GM18873 (cell line): ENCODE measurements around the gene RFLNA.

Source experiments
- ATAC-seq: cut with Tn5 transposase; IDR thresholded peaks from one replicate; pipeline ENCODE4 v1.9.1; 2021; ENCODE audit warnings: mild to moderate bottlenecking, moderate library complexity, moderate number of reproducible peaks; ENCODE audit not compliant: unreplicated experiment, low FRiP score

RFLNA gene, protein sequence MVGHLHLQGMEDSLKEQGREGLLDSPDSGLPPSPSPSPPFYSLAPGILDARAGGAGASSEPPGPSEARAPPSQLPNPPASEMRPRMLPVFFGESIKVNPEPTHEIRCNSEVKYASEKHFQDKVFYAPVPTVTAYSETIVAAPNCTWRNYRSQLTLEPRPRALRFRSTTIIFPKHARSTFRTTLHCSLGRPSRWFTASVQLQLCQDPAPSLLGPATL

DNA sequence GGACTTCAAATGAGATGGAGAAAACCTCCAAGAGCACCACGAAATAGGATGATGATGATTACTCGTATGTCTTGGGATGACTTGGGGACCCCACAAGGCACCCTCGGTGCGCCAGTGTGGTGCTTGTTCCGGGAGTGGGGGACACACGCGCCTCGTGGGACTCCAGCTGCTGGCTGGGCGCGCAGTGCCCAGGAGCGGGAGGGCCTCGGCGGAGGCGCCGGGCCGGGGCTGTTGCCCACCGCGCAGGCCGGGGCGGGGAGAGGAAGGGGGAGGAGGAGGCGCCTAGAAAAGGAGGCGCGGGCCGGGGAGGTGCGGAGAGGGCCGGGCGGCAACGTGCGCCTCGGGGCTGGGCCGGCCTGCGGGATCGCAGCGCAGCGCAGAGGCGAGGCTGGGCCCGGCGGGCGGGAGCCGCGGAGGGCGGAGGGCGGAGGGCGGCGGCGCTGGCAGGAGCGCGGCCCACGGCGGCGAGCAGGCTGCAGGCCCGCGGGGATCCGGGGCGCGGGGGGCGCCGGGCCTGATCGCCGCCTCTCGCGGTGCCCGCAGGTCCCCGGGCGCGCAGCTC, at the start of gene RFLNA:
Gene RFLNA (plus strand): TSS at position 314 of the 562 bp plus-strand sequence. CDS start 337 bp downstream, outside the sequence.
- ATAC-seq = no peak

DNA sequence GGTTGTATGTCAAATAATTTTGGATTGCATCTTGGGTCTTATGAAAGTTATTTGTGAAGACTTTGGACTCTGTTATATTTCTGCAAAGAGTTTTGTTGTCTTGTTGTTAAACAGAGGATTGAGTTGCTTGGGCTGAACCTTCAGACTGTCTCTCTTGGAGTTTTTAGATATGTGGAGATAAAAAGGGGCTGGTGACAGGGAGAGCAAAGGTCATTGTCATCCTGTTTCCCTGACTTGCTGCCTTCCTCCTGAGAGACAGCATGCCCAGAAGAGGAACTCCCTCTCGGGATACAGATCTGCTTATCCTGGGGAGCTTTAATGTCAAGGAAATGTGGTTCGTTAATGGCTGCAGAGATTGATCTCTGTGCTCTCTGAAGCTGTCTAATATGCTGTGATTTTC, 47.6 kb upstream of the RFLNA start:
- ATAC-seq = no peak

DNA sequence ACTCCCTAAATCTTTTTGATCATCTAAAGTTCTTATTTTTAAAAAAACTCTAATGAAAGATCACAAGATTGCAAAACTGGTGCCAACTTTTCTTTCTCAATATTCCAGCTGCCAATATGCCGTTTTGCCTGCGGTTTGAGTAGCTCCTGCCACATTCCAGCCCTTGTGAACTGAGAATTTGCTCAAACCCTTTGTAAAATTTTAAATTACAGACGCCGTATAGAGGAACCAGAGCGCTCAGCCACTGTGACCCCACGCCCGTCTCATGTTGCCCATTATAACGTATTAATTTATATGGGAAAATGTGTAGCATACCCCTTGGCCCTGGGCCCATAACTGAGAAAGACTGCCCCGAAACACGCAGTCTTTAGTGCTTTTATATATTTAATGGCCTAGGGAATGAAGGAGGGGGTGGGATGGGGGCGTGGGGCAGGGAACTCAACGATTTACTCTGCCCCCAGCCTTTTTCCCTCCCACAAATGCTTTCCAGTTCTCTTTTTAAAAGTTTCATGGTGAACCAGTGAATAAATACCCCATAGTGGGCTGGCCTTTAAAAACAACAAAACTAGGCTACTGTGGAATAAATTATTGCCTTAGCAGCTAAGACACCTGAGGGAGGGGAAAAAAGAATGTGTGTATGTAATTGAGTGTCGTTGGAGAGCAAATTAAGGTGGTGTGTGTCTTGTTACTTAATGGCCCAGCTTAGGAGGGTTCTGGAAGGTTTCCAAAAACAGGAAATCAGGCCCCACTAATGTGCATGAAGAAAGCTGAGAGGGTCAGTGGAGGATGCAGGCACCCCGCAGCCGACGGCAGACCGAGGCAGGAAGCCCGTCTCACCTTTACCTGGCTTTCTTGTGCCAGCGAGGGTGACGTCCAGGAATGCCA, 45.7 kb upstream of the RFLNA start:
- ATAC-seq = no peak

DNA sequence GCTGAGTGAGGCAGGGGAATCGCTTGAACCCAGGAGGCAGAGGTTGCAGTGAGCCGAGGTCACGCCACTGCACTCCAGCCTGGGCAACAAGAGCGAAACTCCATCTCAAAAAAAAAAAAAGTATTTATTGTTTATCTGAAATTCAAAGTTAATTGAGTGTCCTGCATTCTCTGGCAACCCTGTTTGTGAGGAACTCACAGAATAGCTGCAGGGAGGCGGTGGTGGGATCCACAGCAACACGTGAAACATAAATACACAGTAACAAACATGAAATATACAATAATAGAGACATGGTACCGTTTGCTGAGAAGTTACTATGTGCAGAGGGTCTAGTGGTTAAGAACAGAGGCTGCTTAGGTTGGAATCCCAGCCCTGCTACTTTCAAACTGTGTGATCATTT, 43.7 kb upstream of the RFLNA start:
- ATAC-seq = no peak

DNA sequence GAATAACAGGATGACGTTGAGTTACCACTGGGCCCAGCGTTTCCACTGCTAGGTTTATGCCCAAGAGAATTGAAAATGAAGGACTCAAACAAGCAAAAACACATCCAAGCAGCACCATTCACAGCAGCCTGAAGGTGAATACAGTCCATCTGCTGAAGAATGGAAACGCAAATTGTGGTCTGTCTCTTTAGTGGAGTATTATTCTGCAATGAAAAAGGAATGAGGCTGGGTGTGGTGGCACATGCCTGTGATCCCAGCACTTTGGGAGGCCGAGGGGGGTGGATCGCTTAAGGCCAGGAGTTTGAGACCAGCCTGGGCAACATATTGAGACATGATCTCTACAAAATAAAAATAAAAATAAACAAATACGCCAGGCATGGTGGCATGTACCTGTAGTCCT, 41.9 kb upstream of the RFLNA start:
- no peak for ATAC-seq

DNA sequence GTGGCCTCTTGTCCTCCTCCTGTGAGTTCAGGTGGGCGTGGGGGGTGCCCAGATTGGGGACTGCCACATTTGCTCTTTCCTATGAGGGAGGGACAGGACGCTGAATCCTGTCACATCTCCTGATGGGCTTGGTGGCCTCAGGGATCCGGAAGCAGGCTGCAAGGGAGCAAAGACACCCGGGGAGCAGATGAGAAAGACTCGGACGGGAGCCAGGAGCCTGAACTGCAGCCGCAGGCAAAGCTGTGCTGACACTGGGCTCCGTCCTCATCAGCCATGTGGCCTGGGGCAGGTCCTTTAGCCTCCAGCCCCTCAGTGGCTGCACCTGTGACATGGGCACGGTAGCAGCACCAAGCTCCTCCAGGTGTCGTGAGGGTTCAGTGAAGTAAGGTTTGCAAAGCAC, 40.8 kb upstream of the RFLNA start:
- no peak for ATAC-seq

DNA sequence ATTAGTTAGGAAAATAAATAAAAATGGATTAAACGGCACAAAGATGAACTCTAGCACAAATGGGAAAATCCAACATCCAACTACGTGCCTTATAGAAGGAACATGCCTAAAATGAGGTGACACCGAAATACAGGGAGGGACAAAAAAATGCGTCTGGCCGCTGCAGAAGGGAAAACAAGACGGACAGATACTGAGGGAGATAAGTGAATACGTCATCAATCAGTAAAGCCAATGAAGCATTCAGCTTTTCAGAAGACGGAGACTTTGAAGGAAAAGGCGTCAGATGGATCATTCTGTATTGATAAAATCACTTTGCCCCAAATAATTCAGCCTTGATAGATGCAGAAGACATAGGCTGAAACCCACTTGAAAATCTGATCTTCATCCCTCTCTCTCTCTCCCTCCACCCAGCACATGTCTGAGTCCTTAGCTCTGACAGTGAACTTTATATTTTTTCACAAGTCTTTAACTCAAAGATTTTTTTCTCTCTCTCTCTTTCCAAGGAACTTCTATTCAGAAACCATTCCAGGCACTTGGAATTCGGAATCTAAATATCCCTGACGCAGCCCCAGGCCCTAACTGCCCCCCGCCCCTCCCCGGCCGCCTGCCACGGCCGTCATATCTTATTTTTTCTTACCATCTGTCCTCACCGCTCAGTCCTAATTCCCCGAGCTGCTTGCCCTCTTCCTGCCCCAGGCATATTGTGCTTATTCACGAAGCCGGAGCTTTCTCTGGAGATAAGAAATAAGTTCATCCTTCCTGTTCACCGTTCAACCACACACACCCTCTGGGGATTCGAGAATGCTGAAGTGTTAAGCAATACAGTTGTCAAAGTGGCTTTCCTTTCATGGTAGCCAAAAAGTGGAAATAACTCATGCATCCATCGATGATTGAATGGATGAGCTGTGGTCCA, 35.5 kb upstream of the RFLNA start:
- no peak for ATAC-seq

DNA sequence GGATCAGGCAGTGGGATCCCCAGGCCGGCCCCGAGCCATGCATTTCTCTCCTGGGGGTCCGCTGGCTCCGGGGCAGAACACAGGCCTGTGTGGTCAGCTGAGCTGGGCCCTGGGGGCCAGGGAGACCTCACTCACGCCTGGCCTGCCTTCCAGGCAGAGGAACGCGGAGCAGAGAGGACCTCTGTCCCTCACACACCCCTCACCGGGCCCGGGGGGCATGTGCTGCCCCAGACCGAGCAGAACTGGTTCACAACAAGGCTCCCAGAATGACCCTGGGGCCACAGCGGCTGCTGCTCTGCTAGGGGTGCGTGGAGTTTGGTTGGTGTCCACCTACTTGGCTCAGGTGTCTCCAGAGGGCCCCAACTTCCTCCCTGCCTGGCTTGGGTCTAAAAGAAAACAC, 33.0 kb upstream of the RFLNA start:
- ATAC-seq = no peak

DNA sequence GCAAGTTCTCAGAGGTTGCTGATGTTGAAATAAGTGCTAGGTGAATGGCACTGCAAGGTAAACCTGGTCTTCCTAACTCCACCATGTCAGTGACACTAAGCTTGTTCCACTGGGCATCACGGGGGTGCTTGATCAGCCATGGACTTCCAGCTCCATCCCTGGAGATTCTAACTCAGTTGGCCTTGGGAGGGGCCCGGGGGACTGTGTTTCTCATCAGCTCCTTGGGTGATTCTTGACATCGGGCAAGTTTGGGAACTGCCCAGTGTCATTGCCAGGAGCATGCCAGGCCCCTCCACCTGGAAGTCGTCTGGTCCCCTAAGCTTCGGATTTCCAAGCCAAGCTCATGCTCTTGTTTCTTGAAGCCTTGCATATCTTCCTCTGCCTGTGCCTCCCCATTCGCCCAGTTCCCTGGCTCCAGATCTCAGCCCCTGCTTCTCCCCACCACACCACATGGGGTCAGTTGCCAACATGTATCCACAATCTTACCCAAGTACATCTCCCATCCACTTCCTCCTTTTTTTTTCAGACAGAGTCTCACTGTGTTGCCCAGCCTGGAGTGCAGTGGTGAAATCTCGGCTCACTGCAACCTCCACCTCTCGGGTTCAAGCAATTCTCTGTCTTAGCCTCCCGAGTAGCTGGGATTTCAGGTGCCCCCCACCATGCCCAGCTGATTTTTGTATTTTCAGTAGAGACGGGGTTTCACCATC, 30.7 kb upstream of the RFLNA start:
- ATAC-seq = no peak

DNA sequence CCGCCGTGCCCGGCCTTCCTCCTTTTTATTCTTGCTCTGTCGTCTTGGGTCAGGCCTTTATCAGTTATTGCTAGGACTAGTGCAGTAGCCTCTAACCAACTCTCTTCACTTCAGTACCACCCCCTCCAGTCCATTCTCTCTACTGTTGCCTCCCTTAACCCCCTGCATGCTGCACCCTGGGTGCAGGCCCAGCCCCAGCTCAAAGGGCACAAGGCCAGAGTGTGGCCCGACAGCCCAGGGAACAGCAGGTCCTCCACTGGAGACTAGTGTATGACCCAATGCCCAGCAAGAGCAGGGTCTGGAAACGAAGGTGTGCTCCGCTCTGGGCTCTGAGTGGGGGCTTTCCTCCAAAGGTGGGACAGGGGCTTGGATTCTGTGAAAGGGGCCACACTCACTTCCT, 30.0 kb upstream of the RFLNA start:
- no peak for ATAC-seq

DNA sequence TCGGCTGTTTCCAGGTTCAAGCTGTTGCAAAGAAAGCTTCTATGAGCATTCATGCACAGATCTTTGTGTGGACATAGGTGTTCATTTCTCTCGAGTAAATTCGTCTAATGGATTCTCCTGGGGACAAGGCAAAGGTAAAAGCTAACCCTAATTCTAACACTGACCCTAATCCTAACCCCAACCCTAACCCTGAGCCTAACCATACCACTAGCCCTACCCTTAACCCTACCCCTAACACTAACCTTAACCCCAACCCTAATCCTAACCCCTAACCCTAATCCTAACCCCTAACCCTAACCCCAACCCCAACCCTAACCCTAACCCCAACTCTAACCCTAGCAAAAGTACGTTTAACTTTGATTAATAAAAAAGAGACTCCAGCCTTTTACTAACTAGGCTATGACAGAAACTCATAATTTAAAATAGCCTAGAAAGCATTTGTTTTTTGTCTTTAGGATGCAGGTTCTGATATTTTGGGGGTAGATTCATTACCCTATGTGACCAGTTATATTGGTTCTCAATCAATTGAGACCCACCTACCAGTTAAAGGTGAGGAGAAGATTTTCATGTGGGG, 27.6 kb upstream of the RFLNA start:
- ATAC-seq = no peak

DNA sequence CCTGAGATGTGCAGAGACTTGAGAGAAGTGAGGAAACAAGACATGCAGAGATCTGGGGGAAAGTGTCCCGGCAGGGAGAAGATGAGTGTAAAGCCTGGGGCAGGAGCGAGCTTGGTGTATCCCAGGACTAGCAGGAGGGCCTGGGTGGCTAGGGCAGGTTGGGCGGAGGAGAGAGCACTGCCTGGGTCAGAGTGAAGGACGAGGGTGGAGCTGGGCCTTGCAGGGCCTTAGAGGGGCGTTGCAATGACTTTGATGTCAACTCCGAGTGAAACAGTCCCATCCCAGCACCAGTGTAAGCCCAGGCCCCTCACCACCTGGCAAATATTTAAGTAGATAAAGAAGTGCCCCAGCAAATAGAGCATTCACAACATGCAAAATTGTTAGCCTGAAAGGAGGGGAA, 24.2 kb upstream of the RFLNA start:
- ATAC-seq = no peak

DNA sequence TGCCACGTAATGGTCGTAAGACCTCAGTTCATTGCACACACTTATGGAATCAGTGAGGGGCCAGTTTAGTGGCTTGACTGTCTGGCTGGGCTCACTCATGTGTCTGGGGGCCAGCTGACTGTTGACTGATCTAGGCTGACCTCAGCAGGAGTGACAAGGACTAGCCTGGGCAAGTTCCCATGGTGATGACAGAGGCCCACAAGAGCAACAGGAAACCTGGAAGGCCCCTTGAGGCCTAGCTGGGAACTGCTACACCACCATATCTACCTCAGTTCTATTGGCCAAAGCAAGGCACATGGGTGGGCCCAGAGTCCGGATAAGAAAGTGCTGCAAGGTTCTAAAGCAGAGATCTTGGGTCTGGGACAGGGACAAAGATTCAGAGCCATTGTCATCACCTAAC, 21.3 kb upstream of the RFLNA start:
- ATAC-seq = no peak

DNA sequence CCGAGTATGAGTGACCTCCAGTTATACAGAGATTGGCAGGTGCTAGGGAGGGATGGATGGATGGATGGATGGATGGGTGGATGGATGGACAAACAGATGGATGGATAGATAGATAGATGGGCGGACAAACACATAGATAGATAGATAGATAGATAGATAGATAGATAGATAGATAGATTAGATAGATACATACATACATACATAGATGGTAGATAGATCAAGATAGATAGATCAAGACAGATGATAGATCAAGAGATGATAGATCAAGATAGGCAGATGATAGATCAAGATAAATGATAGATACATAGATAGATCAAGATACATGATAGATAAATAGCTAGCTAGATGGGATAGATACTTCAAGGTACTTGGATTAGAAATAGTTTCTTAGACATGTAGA, 18.6 kb upstream of the RFLNA start:
- ATAC-seq = no peak

DNA sequence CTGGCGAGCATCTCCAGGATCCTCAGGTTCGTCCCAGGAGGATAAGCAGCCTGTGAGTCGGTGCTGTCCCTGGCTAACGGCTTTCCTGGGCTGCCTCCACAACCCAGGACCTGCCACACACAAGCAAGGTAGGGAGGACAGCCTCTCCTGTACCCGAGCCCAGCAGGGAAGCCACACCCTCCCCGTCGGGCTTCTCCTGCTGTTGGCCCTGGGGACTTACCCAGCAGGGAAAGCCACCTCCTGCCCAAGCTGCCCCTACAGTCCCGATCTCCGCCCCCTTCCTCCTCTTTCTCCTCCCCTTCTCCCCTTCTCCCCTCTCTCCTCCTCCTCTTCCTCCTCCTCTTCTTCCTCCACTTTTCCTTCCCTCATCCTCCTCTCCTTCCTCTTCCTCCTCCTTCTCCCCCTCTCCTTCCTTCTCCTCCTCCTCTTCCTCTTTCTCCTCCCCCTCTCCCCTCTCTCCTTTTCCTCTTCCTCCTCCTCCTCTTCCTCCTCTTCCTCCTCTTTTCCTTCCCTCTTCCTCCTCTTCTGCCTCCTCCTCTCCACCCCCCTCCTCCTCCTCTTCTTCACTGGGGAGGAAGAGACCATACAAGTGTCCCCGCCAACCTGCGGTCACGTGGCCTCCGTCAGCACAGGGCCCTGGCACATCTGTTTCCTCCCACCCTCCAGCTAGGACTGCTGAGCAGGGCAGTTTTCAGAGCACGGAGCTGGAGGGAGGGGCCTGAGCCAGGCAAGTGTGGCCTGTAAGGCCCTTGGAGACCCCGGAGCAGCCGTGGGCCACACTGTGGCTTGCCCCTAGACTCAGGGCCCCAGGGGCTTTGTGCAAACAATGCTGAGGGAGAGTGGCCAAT, 17.3 kb upstream of the RFLNA start:
- ATAC-seq = no peak

DNA sequence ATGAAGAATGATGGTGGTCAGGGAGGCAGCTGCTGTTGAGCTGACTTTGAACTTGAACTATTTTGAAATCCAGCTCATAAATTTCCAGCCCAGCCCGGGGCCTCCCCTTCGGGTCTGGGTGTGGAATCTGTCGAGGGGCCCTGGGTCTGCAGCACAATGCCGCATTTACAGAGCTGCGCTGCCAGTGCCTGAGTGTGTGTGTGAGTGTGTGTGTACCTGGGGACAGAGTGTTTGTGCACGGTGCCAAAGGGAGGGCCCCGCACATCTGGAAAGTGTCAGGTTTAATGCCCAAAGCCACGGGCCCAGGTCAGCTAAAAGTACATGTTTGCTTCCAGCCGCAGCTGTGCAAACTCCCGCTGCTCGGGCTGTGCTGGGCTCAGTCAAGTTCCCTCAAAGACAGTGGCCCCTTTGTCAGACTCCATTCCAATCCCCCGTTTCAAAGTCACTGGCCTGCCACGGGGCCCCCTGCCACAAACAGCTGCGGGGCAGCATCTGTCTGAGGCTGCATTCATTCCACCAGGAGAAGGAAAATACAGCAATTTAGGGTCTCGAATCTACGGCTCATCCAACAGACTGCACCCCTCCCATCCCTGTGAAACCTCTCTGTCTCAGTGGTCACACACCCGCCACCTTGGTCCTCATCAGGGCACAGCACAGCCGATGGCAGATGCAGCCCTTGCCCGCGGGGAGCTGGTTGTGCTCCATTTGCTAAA, 16.3 kb upstream of the RFLNA start:
- no peak for ATAC-seq

DNA sequence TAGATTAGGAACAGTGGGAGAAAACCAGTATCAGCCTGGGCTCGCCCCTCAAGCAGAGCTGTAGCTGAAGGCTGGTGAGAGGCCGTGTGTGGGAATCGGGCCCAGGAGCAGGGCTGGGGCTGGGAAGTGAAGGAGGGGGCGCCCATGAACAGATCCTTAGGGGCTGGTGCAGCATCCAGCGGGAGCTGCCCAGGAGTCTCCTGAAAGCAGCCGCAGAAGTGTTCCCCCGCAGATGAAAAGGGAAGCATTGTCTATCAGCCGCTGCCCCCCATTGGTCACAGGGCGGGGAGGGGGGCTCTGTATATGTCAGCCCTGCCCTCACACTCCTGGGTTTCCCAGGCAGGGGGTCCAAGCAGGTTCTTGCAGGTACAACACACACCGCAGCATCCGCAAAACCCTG, 15.6 kb upstream of the RFLNA start:
- no peak for ATAC-seq

DNA sequence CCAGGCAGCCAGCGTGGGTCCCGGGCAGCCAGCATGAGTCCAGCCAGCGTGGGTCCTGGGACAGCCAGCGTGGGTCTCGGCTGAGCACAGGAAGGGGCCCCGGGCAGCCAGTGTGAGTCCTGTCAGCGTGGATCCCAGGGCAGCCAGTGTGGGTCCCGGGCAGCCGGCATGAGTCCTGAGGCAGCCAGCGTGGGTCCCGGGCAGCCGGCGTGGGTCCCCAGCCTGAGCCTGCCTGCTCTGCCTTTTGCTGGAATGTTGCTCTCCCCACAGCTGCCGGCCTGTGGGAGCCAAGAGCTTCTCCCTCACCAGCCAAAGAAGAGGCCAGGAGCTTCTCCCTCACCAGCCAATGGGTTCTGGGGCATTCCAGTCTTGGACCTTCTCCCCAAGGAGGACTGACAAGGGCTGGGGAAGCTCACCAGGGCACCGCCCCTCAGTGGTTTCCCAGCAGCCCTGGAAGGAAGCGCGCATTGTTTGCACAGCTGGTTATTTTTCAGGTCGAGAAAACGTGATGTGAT, 15.0 kb upstream of the RFLNA start:
- ATAC-seq = no peak
